ENCODE measurements around the gene WDR33. TPM values are rescaled to one million over a fixed set of nuclear protein-coding genes. Genes with fewer than 3 reads are reported as not detected.

WDR33 gene
- total and polyA plus RNA-seq, 2 of the 4 experiments (the other 2 are of a cell fraction) = 19.6 to 41.2 TPM

GRCh38 chr2:127663566-127664064 lies 147.4 kb downstream of the WDR33 start:
- intact Hi-C loops (cut with micrococcal nuclease) = no loop called here
- dilution Hi-C loops (cut with HindIII; ENCODE audit: low sequenced_read_pairs, unreplicated experiment) = no loop called here
- no peak overlapping the region for H2BK20ac ChIP-seq (ENCODE audit: low read depth, low read length)
- no peak overlapping the region for H3K4ac ChIP-seq (ENCODE audit: low read depth, low read length)
- no peak overlapping the region for H2BK15ac ChIP-seq (ENCODE audit: low read depth, low read length)
- no peak overlapping the region for H3K23ac ChIP-seq (ENCODE audit: low read depth, low read length)
- peaks cover 23% of the 10 kb centered on the region for H3K9me1 ChIP-seq (ENCODE audit: insufficient read depth, low read length)
- H3K18ac ChIP-seq (ENCODE audit: low read depth, low read length) = no peak overlapping the region
- in situ Hi-C loops (cut with MboI; ENCODE audit: low sequenced_read_pairs) = no loop called here
- H3K4me3 ChIP-seq (ENCODE audit: insufficient read depth, low read depth, low read length) = no peak overlapping the region
- H3K36me3 ChIP-seq (ENCODE audit: control insufficient read depth, insufficient read depth, low read length) = peaks cover 7% of the 10 kb centered on the region
- no peak overlapping the region for H4K5ac ChIP-seq (ENCODE audit: low read depth, low read length)
- no peak for TF ChIP-seq RAD21 (IDR thresholded peaks at IDR 0.05; ENCODE audit: low read length)
- no peak for TF ChIP-seq FOS (IDR thresholded peaks at IDR 0.05; ENCODE audit: low read depth, low read length)
- TF ChIP-seq RCOR1 (IDR thresholded peaks at IDR 0.05; ENCODE audit: insufficient replicate concordance, low read length) = no peak
- TF ChIP-seq RFX5 (IDR thresholded peaks at IDR 0.05; ENCODE audit: low read depth, low read length) = no peak
- TF ChIP-seq SMC3 (IDR thresholded peaks at IDR 0.05; ENCODE audit: low read depth, low read length) = no peak
- no peak for TF ChIP-seq CTCF (conservative IDR thresholded peaks at IDR 0.05; ENCODE audit: low read depth, low read length)
- TF ChIP-seq MXI1 (IDR thresholded peaks at IDR 0.05; ENCODE audit: borderline replicate concordance, low read depth, low read length) = no peak
- no peak for TF ChIP-seq ELK1 (IDR thresholded peaks at IDR 0.05; ENCODE audit: borderline replicate concordance, low read depth, low read length)
- no peak for TF ChIP-seq MAZ (IDR thresholded peaks at IDR 0.05; ENCODE audit: borderline replicate concordance, low read depth, low read length)
- POLR2A ChIA-PET (ENCODE audit: unreplicated experiment) = interaction anchor here (0.5 kb wide), 1 partner anchor 608 kb away, joined by 11 read pairs; no protein-coding TSS in a partner anchor
- no peak overlapping the region for H2AK5ac ChIP-seq (ENCODE audit: low read depth, low read length)
- peaks cover 67% of the 10 kb centered on the region for H4K20me1 ChIP-seq (ENCODE audit: insufficient read depth, low read length)
- H3K14ac ChIP-seq (replicated peaks; ENCODE audit: low read depth, low read length) = no peak overlapping the region
- no CpG with 5 or more reads among the region's 6 CpGs for WGBS, 2 experiments (ENCODE audit: extremely low coverage in 2 of 2, insufficient read length in 1 of 2)
- H3K4me2 ChIP-seq (ENCODE audit: low read depth, low read length) = no peak overlapping the region
- peaks cover 14% of the 10 kb centered on the region for H3K4me1 ChIP-seq (ENCODE audit: control insufficient read depth, insufficient read depth, low read length)
- H2BK120ac ChIP-seq (ENCODE audit: low read depth, low read length) = no peak overlapping the region
- H3K56ac ChIP-seq (ENCODE audit: extremely low read depth, insufficient read depth, low read length) = no peak overlapping the region
- peaks cover 22 to 74% of the 10 kb centered on the region in 2 experiments for H3K79me1 ChIP-seq (ENCODE audit: low read depth in 1 of 2, low read length in 2 of 2)
- no peak overlapping the region for H2BK5ac ChIP-seq (ENCODE audit: low read depth, low read length, poor library complexity, severe bottlenecking)
- H4K91ac ChIP-seq (ENCODE audit: insufficient read depth, low read depth, low read length) = no peak overlapping the region
- DNase-seq = no peak
- H2AK9ac ChIP-seq (replicated peaks; ENCODE audit: low read depth, low read length, poor library complexity) = no peak overlapping the region
- ATAC-seq (ENCODE audit: low read depth) = no peak
- no peak overlapping the region for H2AFZ ChIP-seq (replicated peaks; ENCODE audit: low read length, poor library complexity)
- H4K8ac ChIP-seq (ENCODE audit: low read depth in 2 of 2, low read length in 2 of 2) = no peak overlapping the region
- H3K9me3 ChIP-seq (ENCODE audit: control insufficient read depth, insufficient read depth, low read length) = peaks cover 2% of the 10 kb centered on the region; the same call in 1 of the 2 replicates
- H3K27ac ChIP-seq (ENCODE audit: insufficient read depth, low read length) = no peak overlapping the region
- CTCF ChIA-PET = no interaction called here
- no peaks in the 10 kb centered on the region for H3K27me3 ChIP-seq (ENCODE audit: control insufficient read depth, insufficient read depth, low read length)
- H3K9ac ChIP-seq (ENCODE audit: low read depth, low read length) = no peak overlapping the region
- BruUV-seq (replicated peaks) = no TSS peak
